Activated CD4-positive, alpha-beta T cell treated with anti-CD3 and anti-CD28 coated beads for 1 hour (primary cell): ENCODE results near the gene GAB3.

Experiments
- DNase-seq: peaks from one replicate; pipeline ENCODE4 v3.0.0-alpha.2; 2020

Gene GAB3, protein sequence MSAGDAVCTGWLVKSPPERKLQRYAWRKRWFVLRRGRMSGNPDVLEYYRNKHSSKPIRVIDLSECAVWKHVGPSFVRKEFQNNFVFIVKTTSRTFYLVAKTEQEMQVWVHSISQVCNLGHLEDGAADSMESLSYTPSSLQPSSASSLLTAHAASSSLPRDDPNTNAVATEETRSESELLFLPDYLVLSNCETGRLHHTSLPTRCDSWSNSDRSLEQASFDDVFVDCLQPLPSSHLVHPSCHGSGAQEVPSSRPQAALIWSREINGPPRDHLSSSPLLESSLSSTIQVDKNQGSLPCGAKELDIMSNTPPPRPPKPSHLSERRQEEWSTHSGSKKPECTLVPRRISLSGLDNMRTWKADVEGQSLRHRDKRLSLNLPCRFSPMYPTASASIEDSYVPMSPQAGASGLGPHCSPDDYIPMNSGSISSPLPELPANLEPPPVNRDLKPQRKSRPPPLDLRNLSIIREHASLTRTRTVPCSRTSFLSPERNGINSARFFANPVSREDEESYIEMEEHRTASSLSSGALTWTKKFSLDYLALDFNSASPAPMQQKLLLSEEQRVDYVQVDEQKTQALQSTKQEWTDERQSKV

DNA sequence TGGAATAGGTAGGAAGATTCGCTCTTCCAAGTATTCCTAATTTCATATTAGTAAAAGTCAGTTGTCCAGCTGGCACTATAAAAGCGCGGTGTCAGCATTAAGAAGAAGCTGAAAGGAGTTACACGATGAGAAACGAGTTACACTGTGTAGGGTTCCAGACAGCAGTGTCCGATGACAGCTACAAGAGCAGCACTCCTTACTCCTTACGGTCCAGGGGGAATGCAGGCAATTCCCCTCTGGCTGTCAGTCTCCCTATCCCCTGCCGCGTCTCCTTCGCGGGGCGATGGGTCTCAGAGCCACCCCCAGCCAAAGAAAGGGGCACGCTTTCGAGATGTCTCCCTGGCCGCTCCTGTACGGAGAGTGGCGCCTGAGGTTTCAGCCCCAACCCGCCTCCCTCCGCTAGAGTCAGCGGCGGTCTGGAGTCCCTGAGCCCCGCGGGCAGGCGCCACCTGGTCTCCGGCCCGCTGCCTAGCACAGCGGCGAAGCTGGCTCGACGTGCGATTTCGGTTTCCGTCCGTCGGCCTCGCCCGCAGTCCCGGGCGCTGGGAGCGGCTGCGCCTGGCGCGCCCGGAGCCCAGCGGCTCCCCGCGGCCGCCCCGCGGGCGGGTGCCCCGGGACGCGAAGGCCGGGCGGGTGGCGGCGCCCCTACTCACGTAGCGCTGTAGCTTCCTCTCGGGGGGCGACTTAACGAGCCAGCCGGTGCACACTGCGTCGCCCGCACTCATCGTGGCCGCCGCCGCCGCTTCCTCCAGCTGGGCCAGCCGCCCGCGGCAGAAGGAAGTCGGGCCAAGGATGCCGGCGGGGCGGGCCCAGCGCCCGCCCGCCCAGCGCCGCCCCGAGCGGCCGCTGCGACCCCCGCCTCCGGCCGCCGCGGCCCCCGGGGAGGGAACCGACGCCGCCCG, at the start of gene GAB3:
TSS of gene GAB3 (minus strand) at position 777 of the 902 bp plus-strand sequence. CDS start at position 725, 52 bp downstream.
- no peak for DNase-seq

DNA sequence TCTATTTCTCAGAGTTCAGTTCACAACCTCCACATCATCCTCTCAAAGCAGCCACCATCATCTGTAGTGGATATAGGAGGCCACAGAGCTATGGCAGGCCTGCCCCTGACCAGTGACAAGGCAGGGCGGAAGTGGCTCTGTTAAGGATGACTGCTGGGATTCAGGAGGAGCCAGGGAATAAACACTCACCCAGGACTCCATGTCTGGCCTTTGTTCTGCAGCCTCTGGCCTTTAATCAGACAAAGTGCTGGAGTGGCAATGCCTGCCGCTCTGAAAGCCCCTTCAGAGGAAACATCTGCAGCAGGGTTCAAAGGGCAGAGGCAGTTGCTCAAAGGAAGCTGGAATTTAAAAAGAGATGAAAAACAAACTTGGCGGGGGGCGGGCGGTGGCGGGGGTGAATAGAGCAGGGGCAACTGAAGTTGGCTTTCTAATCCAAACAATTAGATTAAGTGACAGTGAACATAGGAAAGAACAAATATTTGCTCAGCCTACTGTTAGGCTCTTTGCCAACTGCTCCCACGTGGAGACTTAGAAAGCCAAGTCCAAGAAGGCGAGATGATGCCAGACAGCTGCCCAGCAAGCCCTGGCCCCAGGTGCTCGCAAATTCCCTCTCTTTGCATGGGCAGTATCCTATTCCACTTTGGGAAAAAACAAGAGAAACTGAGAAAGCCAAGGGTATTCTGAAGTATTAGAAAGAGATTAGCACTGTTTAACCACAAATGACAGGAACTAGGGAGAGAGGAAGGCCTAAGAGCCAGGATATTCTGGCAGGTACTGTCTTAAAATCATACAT, 48.9 kb upstream of the GAB3 start:
- DNase-seq = no peak

DNA sequence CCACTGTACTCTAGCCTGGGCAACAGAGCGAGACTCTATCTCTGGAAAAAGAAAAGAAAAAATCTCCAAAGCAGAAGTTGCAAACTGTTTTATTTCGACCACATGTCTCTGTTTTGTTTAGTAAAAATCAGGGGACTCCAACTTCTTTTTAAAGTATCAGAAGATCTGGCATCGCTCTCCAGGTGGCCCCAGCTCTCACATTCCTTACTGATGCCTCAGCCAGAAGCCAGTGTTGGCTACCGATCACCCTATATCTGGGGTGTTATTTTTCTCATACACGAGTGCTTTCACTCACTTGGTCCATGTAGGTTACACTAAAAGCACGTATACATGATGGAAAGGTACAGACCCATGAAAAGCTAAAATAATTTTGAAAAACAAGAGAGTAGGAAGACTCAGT, 46.1 kb upstream of the GAB3 start:
- no peak for DNase-seq

DNA sequence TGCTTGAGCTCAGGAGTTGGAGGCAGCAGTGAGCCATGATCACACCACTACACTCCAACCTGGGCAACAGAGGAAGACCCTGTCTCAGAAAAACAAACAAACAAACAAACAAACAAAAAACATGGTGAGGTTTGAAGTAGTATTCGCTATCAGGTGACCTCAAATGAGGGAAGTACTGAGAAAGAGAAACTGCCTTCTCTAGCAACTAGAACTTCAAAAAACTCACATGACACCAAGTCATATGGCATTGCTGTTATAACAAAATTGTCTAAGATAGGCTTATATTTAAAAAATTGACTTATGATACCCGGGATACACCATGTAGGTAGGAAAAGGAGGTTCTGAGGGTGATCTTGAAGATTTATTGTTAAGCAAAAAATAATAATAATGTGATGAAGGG, 44.1 kb upstream of the GAB3 start:
- no peak for DNase-seq

DNA sequence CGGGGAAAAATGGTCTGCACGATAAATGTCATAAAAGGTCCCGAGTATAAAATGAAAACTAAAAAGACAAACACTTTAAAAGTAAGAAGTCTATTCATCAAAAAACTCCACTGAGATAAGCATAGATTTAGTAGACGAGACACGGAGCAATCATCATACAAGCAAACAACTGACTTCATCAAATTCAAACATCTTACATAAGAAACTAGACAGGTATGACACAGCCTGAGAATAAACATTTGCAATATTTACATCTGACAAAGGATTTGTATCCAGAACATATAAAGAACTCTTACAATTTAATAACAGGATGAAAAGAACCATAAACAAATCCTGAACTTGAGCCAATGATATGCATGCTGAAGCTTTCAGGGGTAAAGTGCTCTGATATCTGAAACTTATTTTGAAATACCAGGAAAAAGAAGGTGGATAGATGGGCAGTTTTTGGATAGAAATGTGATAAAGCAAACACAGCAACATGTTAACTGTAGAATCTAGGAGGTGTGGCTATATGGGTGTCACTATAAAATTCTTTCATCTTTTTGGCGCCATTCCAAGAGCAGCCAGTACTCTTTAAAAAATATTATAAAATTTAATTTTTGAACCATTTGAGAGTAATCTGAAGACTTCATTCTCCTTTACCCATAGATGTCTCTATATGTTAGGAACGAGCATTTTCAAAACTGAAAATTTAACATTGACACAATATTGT, 42.4 kb upstream of the GAB3 start:
- DNase-seq = no peak

DNA sequence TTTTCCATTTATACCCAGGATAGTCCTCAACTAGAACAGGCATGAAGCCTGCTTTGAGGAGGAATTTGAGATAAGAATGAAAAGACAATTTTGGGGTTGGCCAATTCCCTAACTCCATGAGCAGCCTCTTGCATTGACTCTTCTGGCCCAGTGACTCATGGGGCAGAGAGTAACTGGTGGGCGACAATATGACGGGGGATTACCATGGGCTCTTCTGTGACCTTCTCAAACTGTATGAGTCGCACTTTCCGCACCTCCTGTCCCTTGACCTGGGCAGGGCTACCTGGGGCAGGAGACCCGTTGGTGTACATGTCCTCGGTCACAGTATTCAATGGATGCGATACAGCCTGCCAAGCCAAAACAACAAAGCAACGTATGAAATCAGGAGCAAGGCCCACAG, 41.1 kb upstream of the GAB3 start:
- no peak for DNase-seq

DNA sequence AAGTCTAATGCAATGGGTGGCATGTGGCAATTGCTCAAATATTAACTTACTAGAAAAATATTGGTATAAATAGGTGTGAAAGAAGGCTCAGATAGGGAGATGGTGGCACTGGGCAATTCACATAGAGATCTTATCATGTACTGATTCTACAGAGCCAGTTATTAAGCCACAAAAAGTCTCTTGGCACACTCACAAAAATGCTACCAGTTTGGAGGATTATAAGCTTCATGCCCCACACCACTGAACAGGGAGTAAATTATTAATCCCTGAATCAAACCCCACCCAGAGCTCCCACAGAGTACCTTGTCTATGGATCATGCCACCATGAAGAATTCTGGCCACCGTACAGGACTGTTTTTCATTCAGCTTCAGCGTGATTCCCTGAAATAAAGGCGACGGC, 40.6 kb upstream of the GAB3 start:
- no peak for DNase-seq

DNA sequence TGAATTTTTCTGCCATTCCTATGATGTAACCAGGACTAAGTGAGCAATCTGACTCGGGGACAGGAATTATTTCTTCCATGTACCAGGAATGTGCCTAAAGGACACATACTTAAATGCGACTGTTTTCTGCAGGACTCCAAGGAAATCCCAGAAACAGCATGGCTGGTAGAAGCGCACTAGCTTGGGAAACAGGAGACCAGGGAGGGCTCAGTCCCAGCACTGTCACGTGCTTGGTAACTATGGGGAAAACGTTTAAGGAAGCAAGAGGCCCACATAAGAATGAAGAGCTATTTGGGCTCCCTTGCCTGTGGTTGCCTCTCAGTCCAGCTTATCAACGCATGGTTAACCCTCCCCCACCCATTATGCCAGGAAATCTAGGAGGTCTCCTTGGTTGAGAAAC, 34.8 kb upstream of the GAB3 start:
- DNase-seq = no peak

DNA sequence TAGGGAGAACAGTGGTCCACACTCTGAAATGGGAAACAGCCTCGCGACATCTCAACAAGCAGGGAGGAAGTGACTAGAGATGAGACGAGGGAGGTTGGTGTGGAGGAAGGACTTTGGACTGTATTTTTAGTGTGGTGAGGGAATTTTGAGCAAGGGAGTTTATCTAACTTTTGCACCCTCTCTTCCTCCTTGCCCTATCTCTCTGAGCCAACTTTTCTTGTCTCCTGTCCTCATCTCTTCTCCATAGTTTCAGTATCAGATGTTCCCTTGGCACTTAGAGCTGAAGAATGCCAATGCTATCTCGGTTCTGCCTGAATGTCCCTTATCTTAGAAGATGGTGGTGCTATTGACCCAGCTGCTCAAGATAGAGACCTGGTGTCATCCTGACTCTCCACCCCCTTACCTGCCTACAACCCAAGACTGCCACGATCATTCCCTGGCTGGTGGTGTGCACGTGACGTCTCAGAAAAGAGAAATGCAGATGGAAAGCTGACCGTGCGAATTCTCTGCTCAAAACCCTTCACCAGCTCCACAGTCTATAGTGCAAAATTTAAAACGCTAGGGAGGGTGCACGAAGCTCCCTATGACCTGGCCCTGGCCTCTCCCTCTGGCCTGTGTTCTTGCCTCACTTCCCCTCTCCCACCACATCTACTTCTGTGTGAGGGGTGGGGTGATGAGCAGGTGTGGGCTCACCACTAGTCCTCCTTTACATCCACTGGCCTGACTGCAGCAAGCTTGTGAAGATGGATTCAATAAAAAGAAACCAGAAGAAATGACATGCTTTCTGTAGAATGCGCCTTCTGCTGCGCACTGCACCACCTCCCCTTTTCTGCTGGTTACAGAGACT, 33.5 kb upstream of the GAB3 start:
- no peak for DNase-seq

DNA sequence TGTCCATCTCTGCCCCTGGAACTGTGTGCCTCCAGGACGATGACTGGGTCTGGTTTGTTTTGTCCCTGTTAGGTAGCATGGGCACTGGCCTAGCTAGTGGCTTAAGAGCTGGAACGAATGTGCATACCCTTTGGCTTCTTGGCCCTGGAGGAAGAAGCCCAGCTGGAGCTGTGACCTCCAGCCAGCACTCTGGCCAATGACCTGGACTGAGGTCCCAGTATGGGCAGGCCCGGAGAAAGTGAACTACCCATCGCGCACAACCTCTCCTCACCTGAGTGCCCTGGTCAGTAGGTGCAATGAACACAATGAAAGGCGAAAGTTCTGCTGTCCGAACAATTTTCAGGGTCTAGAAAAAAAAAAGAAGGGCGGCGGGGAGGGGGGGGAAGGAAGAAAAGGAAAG, 30.1 kb upstream of the GAB3 start:
- no peak for DNase-seq

DNA sequence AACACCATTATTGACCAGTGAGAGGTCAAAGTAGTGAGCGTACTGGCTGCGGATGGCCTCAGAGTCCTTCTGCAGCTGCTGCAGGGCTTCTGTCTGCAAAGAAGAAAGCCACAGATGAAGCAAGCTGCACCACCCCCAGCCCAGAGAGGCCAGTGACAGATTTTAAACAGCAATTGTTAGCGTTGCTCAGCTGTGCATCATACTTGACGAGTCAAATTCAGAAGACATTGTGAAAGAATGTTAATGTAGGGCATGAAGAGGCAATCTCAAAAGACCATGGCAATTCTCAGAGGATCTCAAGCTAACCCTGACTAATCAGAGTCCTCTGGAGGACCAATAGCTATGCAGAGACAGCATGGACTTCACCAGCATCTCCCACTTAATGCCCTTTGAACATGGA, 28.4 kb upstream of the GAB3 start:
- no peak for DNase-seq

DNA sequence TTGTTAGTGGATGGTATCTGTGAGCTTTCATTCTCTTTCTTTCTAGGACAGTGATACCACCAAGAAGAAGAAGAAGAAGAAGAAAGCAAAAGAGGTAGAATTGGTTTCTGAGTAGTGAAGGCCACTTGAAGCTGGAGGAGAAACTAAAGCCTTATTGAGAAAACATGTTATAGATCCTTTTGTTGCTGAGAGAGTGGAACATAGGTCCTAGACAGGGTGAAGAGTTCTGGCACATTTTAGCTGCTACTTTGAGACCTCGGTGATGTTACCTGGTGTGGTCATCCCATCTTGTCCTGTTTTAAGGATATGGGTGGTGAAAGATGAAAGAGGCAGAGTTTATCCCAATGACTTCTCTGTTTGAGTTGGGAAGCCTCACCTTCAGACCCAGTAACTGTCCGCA, 25.9 kb upstream of the GAB3 start:
- DNase-seq = no peak

DNA sequence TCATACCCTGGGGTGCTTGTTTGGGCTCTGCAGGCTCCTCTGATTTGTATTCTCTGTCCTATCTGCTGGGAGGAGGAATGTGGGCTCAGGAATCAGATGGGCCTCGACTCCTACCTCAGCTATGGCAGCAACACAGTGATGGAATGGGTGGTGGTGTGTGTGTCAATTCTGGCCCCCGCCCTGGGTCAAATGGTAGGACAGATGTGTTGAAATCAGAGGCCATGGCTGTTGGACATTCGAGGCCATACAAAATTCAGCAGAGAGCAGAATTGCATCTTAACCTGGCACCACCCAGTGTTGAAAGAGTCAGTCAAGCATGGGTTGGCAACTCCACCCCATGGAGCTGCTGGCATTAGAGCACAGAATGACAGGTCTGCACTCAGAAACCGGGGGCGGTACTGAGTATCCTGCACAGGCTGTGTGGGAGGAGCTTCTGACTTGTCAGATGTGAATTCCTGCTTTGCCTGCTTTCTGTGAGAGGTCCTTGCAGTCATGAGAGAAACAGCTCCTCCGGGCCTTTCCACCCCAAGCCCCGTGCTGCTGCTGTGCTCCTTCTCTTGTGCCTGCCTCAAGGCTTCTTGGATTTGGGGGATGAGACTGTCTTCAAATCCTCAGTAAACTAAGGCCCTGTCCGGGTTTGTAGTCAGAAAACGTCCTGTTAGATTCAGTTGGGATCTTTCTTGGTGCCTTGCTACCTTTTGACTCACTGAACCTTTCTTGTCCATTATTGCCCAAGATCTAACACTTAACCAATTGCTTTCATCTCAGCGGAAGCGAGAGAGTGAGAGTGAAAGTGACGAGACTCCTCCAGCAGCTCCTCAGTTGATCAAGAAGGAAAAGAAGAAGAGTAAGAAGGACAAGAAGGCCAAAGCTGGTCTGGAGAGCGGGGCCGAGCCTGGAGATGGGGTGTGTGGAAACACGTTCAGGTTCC, 24.8 kb upstream of the GAB3 start:
- DNase-seq = no peak

DNA sequence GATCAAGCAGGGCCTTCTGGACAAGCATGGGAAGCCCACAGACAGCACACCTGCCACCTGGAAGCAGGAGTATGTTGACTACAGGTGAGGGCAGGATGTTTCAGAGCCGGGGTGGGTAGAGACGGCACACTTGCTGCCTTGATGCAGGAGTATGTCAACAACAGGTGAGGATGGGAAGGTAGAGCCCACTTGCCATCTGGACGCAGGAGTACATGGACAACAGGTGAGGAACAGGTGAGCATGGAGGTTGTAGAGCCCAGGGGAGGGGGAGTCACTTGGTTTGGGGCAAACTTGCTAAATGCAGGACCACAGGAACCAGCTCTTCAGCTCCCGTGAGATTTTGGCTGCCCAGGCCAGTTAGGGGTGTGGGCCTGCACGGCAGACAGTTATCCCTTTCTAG, 23.7 kb upstream of the GAB3 start:
- DNase-seq = no peak

DNA sequence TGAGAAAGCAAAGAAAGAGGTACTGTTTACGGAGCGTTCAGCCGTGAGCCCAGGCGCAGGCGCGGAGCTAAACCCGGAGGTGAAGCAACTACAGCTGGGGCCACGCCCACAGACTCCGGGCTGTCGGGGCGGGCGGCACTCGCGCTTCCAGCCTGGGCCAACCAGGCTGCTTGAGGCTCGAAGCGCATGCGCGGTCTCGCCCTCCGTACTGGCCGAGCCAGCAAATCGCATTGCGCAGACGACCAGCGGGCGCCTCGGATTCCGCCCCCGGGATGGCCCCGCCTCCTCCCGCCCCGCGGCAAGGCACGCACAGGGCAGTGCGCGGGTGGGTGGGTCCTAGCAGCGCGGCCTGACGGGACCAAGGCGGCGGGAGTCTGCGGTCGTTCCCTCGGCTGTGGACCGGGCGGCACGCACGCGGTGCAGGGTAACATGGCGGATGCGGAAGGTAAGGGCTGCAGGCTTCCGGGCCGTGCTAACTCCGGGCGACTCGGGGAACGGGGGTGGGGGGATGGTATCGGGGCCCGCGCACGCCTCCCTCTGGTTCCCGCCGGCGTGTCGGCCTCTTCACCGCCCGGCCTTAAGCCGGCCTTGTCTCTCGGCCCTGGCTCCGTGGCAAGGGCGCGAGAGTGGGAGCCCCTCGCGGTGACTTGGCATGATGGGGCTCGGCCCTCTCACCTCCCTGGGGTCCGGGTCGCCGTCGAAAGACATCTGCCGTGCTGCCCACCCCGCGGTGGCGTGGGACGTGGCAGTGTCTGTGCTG, 11.8 kb upstream of the GAB3 start, which contains the start of gene DKC1:
TSS of gene DKC1 (plus strand) at position 328 of the 760 bp plus-strand sequence. CDS start at position 430, 102 bp downstream.
- peak; percentile 91 for DNase-seq

DNA sequence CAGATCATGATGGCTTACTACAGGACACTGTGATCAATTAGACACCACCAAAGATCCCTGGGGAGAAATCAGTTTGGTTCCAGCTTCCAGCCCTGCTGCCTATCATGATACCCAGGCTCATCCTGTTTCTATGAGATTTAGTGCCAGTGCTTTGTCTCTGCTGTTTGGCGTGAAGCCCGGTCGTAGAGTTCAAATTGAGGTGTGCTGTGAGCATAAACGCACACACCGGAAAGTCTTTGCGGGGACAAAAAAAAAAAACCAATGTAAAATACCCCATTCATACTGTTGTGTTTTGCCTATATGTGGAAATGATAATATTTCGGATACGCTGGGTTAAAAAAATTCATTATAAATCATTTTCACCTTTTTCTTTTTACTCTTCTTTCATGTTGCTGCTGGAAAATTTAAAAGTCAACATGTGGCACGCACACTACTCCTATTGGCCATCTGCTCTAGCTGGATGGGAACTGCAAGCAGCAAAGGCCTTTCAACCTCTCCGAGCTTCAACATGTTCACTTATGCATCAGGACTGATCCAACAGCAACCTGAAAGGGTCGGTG, 11.2 kb upstream of the GAB3 start:
- no peak for DNase-seq

DNA sequence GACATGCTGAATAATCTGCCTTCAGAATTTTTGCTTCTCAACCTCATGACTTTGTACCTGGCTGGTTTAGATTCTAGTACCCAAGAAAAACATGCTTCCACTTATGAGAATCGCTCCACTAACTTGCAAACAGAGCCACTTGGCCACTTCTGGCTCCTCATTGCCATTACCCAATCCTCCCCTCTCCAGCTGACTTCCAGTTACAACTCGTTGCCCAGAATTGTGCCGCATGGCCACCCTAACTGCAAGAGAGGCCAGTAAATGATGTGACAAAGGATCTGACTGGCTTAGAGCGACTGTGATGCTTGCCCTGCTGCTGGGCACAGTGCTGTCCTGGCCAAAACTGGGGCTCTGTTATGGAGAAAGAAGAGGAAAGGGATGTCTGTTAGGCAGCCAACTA, 7.8 kb upstream of the GAB3 start:
- no peak for DNase-seq

DNA sequence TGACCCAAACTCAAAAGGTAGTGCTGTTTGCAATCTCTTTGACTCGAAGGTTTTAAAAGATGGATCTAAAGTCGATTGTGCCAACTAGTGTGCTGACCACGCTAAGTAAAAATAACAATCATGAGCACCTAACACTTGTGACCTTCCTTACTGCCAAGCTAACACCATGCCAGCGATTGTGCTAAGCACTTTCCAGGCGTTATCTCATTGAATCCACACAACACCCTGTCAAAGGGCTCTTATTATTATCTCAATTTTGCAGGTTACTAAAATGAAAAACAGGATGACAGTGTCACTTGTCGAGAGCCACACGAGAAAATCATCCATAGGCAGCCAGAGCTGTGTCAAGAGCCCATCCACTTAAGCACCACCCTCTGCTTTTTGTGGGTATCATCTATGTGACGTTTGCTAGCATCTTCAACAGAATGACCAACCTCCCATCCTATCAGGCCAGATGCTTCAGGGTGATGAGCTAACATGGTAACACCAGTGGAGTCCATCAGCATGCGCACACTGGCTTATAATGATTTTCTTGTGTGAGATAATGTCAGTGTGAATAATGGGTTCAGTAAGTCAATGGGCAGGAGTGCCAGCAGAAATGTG, 893 bp upstream of the GAB3 start:
- DNase-seq = no peak
